GM23338 (cell line): ENCODE measurements around the gene DOCK4. TPM values are rescaled to one million over a fixed set of nuclear protein-coding genes. Genes with fewer than 3 reads are reported as not detected.

Experiments
- CREB1 ChIP-seq: fragments of 250-450 bp; sonication (Bioruptor Pico); IDR thresholded peaks from 2 replicates; pipeline ENCODE4 v1.5.0; 2020; ENCODE audit warnings: low read depth, mild to moderate bottlenecking, moderate library complexity
- CTCF ChIP-seq, 2 experiments: fragments of 200-600 bp in 1 of 2; sonication (generic) in 1 of 2; conservative IDR thresholded peaks; 2 replicates each; pipeline versions ENCODE4 v1.5.1 to v1.6.1; 2016 to 2017; ENCODE audit warnings: antibody characterized with exemption in 2 of 2, low read depth in 2 of 2, mild to moderate bottlenecking in 2 of 2, moderate library complexity in 1 of 2
- EZH2 ChIP-seq: fragments of 200-600 bp; sonication (generic); IDR thresholded peaks from one replicate; pipeline ENCODE4 v1.8.0; 2017; ENCODE audit warnings: antibody characterized with exemption, mild to moderate bottlenecking, low read depth; ENCODE audit not compliant: unreplicated experiment
- EZH2phosphoT487 ChIP-seq: fragments of 200-600 bp; sonication (generic); IDR thresholded peaks from one replicate; pipeline ENCODE4 v1.8.1; 2018; ENCODE audit warnings: antibody characterized with exemption; ENCODE audit not compliant: unreplicated experiment
- POLR2AphosphoS5 ChIP-seq: IDR thresholded peaks from 2 replicates; pipeline ENCODE4 v1.6.1; 2016; ENCODE audit warnings: antibody characterized with exemption, low read depth
- STAT1 ChIP-seq: IDR thresholded peaks from one replicate; pipeline ENCODE4 v1.6.1; 2016; ENCODE audit warnings: antibody characterized with exemption; ENCODE audit not compliant: unreplicated experiment
- ZNF114 ChIP-seq: fragments of 250-450 bp; sonication (Bioruptor Pico); IDR thresholded peaks from 2 replicates; pipeline ENCODE4 v1.5.0; 2020; ENCODE audit warnings: mild to moderate bottlenecking, moderate library complexity
- ZNF331 ChIP-seq: fragments of 250-450 bp; sonication (Bioruptor Pico); IDR thresholded peaks from 2 replicates; pipeline ENCODE4 v1.5.0; 2020; ENCODE audit warnings: low read depth, mild to moderate bottlenecking, moderate library complexity
- polyA plus RNA-seq: library from polyadenylated mRNA; unstranded; fragments of >200 nt; fragmentation: Nextera tagmentation; extraction: Ambion mirVana; gene quantifications from 2 replicates; pipeline ENCODE4 v1.2.1, GENCODE V29; 2016
- total RNA-seq: library from RNA; depleted of rRNA; stranded (reverse); fragments of >200 nt; shearing (Covaris generic); gene quantifications from 2 replicates; pipeline ENCODE4 v1.2.3, GENCODE V29; 2014
- TF ChIP-seq, protein P1 (sequence below): fragments of 250-450 bp; sonication (Bioruptor Pico); IDR thresholded peaks from 2 replicates; pipeline ENCODE4 v1.5.0; 2020; ENCODE audit warnings: mild to moderate bottlenecking, moderate library complexity

DOCK4 gene
- total and polyA plus RNA-seq, 2 experiments from 2014 or later, result 6.3 to 33.8 TPM

GRCh38 chr7:112180223-112180622, 26.0 kb downstream of the DOCK4 start (continued):
- TF ChIP-seq, protein P1, sequence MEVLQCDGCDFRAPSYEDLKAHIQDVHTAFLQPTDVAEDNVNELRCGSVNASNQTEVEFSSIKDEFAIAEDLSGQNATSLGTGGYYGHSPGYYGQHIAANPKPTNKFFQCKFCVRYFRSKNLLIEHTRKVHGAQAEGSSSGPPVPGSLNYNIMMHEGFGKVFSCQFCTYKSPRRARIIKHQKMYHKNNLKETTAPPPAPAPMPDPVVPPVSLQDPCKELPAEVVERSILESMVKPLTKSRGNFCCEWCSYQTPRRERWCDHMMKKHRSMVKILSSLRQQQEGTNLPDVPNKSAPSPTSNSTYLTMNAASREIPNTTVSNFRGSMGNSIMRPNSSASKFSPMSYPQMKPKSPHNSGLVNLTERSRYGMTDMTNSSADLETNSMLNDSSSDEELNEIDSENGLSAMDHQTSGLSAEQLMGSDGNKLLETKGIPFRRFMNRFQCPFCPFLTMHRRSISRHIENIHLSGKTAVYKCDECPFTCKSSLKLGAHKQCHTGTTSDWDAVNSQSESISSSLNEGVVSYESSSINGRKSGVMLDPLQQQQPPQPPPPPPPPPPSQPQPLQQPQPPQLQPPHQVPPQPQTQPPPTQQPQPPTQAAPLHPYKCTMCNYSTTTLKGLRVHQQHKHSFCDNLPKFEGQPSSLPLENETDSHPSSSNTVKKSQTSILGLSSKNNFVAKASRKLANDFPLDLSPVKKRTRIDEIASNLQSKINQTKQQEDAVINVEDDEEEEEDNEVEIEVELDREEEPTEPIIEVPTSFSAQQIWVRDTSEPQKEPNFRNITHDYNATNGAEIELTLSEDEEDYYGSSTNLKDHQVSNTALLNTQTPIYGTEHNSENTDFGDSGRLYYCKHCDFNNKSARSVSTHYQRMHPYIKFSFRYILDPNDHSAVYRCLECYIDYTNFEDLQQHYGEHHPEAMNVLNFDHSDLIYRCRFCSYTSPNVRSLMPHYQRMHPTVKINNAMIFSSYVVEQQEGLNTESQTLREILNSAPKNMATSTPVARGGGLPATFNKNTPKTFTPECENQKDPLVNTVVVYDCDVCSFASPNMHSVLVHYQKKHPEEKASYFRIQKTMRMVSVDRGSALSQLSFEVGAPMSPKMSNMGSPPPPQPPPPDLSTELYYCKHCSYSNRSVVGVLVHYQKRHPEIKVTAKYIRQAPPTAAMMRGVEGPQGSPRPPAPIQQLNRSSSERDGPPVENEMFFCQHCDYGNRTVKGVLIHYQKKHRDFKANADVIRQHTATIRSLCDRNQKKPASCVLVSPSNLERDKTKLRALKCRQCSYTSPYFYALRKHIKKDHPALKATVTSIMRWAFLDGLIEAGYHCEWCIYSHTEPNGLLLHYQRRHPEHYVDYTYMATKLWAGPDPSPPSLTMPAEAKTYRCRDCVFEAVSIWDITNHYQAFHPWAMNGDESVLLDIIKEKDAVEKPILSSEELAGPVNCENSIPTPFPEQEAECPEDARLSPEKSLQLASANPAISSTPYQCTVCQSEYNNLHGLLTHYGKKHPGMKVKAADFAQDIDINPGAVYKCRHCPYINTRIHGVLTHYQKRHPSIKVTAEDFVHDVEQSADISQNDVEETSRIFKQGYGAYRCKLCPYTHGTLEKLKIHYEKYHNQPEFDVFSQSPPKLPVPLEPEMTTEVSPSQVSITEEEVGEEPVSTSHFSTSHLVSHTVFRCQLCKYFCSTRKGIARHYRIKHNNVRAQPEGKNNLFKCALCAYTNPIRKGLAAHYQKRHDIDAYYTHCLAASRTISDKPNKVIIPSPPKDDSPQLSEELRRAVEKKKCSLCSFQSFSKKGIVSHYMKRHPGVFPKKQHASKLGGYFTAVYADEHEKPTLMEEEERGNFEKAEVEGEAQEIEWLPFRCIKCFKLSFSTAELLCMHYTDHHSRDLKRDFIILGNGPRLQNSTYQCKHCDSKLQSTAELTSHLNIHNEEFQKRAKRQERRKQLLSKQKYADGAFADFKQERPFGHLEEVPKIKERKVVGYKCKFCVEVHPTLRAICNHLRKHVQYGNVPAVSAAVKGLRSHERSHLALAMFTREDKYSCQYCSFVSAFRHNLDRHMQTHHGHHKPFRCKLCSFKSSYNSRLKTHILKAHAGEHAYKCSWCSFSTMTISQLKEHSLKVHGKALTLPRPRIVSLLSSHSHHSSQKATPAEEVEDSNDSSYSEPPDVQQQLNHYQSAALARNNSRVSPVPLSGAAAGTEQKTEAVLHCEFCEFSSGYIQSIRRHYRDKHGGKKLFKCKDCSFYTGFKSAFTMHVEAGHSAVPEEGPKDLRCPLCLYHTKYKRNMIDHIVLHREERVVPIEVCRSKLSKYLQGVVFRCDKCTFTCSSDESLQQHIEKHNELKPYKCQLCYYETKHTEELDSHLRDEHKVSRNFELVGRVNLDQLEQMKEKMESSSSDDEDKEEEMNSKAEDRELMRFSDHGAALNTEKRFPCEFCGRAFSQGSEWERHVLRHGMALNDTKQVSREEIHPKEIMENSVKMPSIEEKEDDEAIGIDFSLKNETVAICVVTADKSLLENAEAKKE (CRISPR knock-in tag), result no peak
- TF ChIP-seq CTCF (conservative IDR thresholded peaks at IDR 0.05; ENCODE audit: low read depth in 2 of 2), result no peak
- no peak for TF ChIP-seq POLR2AphosphoS5
- no peak for TF ChIP-seq EZH2phosphoT487
- TF ChIP-seq ZNF114 (CRISPR knock-in tag), result no peak
- TF ChIP-seq STAT1, result no peak
- no peak for TF ChIP-seq EZH2
- no peak for TF ChIP-seq CREB1
- no peak for TF ChIP-seq ZNF331
